Nucleus accumbens (tissue), 56 donors: ENCODE measurements around the gene ARHGAP8.

Source experiments
- DNase-seq, 56 donors: peaks; one replicate each; lab custom pipeline; 2025; lab: John Stamatoyannopoulos, UW

Gene ARHGAP8

DNA sequence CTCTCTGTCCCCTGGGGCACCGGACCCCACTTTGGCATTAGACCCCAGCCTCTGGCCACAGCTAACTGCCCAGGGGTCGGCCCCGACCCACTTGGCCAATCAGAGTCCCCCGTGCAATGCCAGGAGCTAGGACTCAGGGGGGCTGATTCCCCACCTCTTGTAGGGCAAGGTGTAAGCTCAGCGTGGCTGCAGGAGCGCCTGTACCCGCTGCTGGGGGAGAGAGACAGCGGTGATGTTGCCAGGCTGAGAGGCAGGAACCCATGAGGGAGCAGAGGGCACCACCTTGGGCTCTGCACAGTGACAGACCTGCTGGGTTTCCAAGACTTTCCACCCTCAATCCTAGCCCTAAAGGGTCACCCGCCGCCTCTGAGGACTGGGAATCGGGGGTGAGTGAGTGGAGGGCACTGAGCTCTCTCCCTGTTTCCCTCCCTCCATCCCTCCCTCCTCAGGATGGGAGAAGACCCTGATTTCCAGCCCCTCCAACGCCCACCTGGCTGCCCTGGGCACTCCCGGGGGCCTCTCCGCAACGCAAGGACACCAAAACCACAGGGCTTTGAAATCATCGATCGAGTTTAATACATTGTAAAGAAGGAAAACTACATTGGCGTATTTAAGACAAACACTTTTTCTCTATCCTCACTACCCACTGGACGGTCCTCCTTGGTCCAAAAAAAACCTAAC, 128.4 kb downstream of the ARHGAP8 start:
- no peak for DNase-seq

GRCh38 chr22:44881624-44882023, 129.2 kb downstream of the ARHGAP8 start:
- DNase-seq = no peak

DNA sequence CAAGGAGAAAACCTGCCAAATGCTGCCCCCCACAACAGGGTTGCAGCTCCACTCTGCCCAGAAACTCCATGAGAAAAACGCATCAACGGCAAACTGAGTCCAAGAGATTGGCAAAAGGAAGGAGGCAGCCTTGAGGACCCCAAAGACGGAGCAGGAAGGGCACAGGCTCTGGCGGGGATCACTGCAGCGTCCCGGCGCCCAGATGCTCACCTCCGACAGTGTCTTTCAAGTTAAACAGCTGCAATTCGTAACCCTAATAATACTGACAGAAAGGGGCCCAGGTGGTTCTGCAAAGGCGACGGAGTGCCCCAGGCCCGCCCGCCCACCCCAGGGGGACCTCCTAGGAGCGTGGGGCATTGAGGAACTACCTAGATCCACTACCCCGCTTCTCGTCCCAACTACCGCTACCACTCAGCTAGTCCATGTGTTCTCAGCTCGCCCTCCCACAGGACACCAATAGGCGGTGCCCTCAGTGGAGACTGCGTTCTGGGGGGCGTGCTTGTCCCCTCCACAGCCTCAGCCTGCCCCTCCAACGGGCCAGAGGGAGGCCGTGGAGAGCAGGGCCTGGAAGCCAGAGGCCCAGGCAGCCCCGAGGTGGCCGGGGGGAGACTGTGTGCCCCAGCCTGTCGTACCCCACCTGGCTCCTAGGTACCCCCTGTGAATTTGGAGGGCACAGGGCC, 130.0 kb downstream of the ARHGAP8 start:
- DNase-seq = no peak

GRCh38 chr22:44883011-44883421, 130.6 kb downstream of the ARHGAP8 start:
- DNase-seq = no peak

- no peak for DNase-seq
Measured at GRCh38 chr22:44884562-44884961, 132.2 kb downstream of the ARHGAP8 start.

DNA sequence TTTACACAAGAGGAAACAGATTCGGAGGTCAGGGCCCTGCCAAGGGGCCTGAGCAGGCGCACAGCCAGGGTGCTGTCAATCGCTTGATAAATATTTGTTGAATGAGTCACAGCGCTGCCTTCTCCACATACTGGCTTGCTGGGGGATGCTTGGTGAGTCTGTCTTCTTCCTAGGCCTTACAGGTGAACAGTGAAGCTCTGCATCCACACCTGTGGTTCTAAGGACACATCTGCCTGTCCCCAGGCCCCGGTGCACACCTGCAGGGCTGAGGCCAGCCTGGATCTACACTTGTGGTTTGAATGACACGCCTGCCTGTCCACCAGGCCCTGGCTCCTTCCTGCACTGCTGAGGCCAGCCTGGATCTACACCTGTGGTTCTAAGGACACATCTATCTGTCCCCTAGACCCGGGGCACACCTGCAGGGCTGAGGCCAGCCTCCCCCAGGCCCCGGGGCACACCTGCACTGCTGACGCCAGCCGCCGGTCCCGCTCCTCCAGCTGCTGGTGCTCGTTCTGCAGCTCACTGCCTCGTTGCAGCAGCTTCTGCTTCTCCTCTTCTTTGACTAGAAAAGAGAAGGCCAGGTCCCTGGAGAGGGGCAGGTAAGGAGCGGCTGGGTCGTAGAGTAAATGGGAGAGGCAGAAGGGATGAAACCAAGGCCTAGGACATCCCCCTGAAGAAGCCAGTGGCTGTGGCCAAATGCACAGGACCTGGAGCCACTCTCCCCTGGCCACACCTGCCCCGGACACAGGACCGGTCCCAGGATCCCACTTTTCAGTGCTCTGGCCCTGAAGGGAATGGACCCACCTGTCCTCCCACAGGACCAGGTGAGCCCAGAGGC, 132.8 kb downstream of the ARHGAP8 start:
- DNase-seq = no peak

GRCh38 chr22:44885806-44886360, 133.5 kb downstream of the ARHGAP8 start:
- DNase-seq = no peak

DNA sequence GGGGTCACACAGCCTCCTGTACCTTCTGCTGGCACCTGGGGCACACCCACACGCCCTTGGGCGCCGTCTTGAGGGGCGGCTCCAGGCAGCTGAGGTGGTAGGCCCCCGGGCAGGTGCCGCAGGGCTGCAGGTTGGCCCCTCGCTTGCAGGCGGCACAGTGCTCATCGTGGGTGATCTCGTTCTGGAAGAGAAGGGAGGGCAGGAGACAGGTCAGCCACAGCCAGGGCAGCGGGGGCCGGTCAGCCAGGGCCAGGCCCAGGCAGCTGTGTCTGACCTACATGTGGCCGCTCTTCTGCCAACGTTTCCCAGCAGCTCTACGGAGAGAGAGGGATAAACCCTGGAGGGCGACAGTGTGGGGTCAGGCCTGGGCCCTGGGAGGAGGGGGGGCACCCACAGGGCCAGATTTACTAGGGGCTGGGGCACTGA, 135.6 kb downstream of the ARHGAP8 start:
- no peak for DNase-seq

DNA sequence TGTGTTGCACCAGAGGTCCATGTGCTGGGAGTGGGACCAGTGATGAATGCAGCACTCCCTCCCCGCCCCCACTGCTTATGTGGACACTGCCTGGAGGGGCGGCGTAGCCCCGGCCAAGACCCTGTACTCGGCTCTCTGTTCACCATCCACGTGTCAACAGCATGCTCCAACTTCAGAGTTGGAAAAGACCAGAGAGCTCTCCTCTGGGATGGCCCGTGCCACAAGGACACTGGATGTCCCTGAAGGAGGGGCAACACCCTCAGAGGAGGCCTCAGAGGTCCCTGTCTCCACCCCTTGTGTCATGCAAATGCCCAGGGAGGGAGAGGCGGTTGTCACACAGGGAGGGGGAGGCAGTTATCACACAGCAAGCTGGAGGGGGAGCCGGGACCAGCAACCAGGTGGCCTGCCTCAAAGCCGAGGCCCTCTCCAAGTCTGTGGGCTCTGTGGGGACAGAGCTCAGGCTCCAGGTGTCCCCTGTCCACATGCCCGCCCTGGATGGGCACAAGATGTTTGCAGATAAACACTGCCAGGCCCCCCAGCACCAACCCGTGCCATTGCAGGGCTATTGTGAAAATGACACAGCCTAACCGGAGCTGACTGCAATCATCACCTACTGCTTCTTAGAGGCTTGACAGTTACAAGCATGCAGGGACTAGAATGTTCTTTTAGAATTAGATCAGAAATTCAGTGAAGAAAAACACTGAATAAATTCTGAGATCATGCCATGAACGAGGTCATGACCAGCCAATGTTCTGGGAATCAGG, 136.3 kb downstream of the ARHGAP8 start:
- no peak for DNase-seq

GRCh38 chr22:44889255-44889878, 137.0 kb downstream of the ARHGAP8 start:
- no peak for DNase-seq

DNA sequence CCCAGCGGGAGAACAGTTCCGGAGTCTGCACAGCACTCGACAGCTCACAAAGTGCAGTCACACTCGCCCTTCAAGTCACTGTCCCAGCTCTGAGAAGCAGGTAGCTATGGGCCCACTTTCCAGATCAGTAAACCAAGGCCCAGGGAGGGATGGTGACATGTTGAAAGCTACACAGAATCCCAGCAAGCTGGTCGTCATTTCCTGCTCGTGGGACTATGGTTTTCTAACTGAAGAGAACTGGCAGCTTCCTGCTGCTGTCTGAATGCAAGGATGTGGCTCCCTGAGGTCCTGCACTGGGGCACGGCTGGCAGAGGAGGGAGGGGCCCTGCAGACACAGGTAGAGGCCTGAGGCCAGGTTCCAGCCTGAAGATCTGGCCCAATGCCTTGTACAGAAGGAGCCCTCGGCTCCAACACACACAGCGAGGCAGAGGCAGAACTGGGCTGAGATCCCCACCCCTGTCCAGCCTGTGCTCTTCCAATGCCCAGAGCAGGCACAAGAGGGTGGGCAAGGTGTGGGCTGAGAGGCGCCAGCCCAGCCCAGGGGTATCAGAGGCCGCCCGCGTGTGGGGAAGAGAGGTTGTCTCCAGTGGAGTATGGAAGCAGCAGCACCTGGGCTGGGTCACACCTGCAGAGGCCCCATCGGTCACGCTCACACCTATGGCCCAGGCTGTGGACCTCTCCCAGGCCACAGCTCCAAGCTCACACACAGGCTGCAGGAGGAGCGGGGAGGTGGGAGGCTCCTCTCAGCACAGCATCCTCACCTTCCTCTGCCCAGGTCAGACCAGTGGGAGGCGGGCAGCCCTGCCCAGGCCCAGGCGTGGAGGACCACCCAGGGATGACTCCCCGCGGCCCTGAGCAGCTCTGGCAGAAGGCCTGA, 138.3 kb downstream of the ARHGAP8 start:
- no peak for DNase-seq

DNA sequence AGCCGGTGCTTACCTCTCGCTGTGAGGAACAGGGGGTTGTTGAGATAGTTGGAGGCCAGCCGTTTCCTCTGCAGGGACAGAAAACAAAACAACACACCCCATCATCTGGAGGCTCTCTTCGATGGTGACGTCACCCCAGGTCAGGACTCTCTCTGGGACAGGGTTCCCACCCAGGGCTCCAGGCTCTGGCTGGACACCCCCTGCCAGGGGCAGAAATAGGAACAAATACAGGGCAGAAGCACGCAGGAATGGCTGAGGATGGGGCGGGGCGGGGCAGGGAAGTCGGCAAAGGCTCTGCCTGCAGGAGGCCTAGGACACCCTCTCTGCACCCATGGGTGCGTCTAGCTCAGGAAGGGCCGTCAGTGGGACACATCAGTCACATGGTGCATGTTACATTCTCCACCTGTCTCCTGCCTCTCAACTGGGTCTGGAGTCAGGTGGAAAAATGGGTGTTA, 138.9 kb downstream of the ARHGAP8 start:
- no peak for DNase-seq

DNA sequence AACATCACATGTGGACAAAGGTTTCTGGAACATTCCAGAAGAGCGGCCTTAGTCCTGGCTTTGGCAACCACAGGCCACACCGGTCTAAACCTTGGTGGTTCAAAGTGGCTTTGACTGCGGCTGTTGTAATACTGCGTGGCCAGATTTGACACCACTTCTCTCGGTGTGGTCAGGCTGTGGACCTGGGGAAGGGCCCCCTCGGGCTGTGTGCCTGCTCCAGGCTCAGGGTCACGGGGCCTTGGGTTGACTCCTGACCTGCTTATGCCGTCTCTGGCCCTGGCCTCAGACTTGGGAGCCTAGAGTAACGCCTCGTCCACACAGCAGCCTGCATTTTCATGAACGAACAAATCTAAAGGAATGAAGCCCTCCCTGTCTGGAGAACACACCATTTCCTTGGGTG, 139.4 kb downstream of the ARHGAP8 start:
- no peak for DNase-seq

GRCh38 chr22:44892243-44892642, 139.9 kb downstream of the ARHGAP8 start:
- no peak for DNase-seq

DNA sequence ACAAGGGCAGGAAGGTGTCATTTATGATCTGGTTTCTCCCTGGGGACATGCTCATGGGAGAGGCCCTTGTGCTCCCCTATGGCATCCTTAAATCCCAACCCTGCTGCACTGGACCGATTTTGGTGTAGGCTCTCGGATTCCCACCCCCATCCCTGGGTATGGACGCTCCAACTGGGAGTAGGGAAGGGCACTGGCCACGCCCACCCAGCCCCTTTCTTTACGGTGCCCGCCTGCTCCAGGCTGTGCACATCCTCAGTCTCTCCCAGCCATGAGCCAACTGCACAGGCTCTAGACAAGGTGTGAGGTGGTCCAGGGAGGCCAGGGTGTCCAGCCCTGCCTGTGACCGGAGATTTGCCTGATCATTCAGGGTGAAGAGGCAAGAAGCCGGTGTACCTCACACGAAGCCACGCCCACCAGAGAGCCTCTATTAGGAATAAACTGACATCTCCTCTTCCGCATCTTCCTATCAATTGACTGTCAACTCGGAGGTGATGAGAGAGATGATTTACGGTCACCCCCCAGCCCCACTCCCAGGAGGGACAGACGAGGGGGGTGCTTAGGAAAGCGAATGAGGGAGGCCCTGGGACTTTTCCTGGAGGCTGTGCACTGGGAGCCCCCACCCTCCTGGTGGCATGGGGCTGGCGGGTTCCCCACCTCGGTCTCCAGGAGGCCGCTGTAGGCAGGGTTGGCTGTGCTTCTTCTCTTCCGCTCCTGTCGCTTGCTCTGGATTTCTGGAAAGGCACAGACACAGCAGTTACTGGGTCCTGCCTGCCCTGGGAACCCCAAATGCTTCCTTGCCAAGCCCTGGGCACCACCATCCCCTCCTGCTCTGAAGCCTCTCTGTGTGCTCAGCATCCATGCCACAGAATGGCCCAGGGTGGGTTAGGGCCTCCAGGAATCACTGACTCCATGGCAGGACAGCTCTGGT, 140.7 kb downstream of the ARHGAP8 start:
- DNase-seq = no peak

DNA sequence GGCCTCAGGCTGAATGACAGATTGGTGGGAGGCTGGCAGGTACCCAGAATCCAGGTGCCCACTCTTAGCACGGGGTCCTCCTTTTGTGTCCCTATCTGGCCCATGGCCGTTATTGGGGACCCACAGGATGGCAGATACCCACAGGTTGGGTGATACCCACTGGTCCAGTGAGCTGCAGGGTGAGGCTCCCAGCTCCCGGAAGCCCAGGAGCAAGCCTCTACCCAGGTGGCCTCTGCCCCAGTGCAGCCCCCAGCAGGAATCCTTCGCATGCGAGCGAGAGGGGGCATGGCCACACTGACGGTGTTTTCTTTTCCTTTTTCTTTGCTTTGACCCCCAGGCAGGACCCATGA, 141.3 kb downstream of the ARHGAP8 start:
- no peak for DNase-seq

DNA sequence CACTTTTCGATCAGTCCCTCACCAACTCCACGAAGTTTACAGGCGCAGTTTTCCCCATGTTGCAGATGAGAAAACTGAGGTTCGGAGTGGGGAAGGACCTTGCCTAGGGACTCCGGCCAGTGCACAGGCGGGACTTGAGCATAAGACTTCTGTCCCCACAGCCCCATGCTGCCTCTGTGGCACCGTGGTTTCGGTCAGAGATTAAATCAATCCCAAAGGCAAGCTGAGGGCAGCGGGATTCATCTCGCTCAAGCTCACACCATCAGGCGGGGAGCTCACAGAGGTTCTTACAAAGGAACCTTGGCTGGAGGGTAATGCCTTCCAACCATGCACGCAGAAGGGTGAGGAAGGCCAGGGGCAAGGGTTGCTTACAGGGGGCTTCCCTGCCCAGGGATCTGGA, 141.9 kb downstream of the ARHGAP8 start:
- DNase-seq = no peak

GRCh38 chr22:44894782-44895181, 142.4 kb downstream of the ARHGAP8 start:
- DNase-seq = no peak
